ENCODE data around the gene GLIS1. TPM values are rescaled to one million over a fixed set of nuclear protein-coding genes. Genes with fewer than 3 reads are reported as not detected.

The GLIS1 gene
- total and polyA plus RNA-seq, 2 donors (not counting 3 experiments of a cell fraction or from before 2014, with no cell fraction given) = not detected

DNA sequence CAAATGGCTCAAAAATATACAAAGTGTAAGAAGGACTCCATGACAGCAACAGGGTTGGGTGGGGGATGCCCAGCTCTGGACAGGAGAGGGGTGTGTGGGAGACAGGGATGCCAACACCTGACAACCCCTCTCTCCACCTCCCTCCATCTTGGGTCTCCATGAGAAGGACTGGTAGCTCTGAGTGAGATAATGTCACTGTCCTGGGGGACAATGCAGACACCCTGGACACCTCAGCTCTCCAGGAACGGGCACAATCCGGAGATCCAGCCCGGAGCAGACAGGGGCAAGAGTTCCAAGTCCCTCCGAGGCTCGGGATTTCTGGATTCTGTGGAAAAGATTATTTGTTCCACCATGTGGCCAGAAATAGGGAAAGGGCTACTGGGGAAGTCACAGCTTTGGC lies 122.5 kb downstream of the GLIS1 start:
- no TSS peak for BruUV-seq (replicated peaks)
- Histone ChIP-seq H3K4me3 (replicated peaks in 1 of 3; ENCODE audit: insufficient read depth in 1 of 3, low read depth in 1 of 3, low read length in 3 of 3) (no peak overlapping the region), H3K4me2 (ENCODE audit: insufficient read depth, low read length) (no peak overlapping the region), H3K27me3 (ENCODE audit: control insufficient read depth in 2 of 2, insufficient read depth in 2 of 2, low read length in 2 of 2) (no peaks in the 10 kb centered on the region), H3K79me2 (ENCODE audit: control insufficient read depth, insufficient read depth, low read length) (no peaks in the 10 kb centered on the region), H2AFZ (ENCODE audit: low read depth, low read length) (no peak overlapping the region), H3K27ac (ENCODE audit: insufficient read depth, low read depth, low read length) (no peak overlapping the region), H3K36me3 (ENCODE audit: control insufficient read depth in 2 of 2, extremely low read depth in 1 of 2, insufficient read depth in 2 of 2, low read length in 2 of 2) (no peaks in the 10 kb centered on the region), H3K9me3 (replicated peaks; ENCODE audit: control insufficient read depth, insufficient read depth, low read length) (no peaks in the 10 kb centered on the region), H3K9me1 (replicated peaks; ENCODE audit: control insufficient read depth, extremely low read depth, insufficient read depth, low read length) (no peaks in the 10 kb centered on the region), H3K4me1 (ENCODE audit: control insufficient read depth, extremely low read depth, insufficient read depth, low read length) (no peaks in the 10 kb centered on the region), H4K20me1 (replicated peaks; ENCODE audit: control insufficient read depth, extremely low read depth, insufficient read depth, low read length) (no peaks in the 10 kb centered on the region), H3K9ac (replicated peaks; ENCODE audit: extremely low read depth, insufficient read depth, low read length) (no peak overlapping the region)
- CTCF ChIA-PET = interaction anchor here (1.1 kb wide), 1 partner anchor 13 kb away, joined by 3 read pairs; no protein-coding TSS in a partner anchor
- intact Hi-C loops (cut with micrococcal nuclease) (no loop called here), dilution Hi-C loops (cut with MboI; ENCODE audit: extremely low pct_ligation_motif_present, low sequenced_read_pairs) (no loop called here)
- DNase-seq (ENCODE audit: low read depth, low spot score) = no peak
- POLR2A ChIA-PET = no interaction called here
- no peak for TF ChIP-seq FOS (IDR thresholded peaks at IDR 0.05; ENCODE audit: borderline replicate concordance, insufficient read depth, low read length)
- no peak for FAIRE-seq

DNA sequence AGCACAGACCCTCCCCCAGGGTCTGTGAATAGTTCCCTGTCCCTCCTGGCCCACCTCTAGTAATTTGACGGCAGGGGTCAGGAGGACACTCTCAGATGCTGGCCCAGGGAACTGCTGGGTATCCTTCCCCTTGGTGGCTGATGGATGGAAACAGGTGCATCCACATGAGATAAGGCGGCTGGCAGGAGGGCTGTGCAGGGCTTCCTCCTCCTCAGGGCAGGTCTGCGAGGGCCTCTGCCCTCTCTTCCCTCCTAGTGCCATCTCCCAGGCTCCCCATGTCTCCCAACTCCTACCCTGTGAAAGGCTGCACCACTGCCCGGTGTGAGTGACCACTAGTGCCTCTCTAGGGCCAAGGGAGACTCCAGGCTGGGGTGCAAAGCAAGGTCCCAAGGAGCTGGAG lies 123.9 kb downstream of the GLIS1 start:
- no peaks in the 10 kb centered on the region for H3K9me1 ChIP-seq (replicated peaks; ENCODE audit: control insufficient read depth, extremely low read depth, insufficient read depth, low read length)
- no peaks in the 10 kb centered on the region for H3K27me3 ChIP-seq (ENCODE audit: control insufficient read depth in 2 of 2, insufficient read depth in 2 of 2, low read length in 2 of 2)
- H3K4me1 ChIP-seq (ENCODE audit: control insufficient read depth, extremely low read depth, insufficient read depth, low read length) = no peaks in the 10 kb centered on the region
- no peaks in the 10 kb centered on the region for H3K79me2 ChIP-seq (ENCODE audit: control insufficient read depth, insufficient read depth, low read length)
- H3K4me3 ChIP-seq (replicated peaks in 1 of 3; ENCODE audit: insufficient read depth in 1 of 3, low read depth in 1 of 3, low read length in 3 of 3) = no peak overlapping the region
- ChIA-PET POLR2A (no interaction called here), CTCF (no interaction called here)
- H3K9ac ChIP-seq (replicated peaks; ENCODE audit: extremely low read depth, insufficient read depth, low read length) = no peak overlapping the region
- H3K9me3 ChIP-seq (replicated peaks; ENCODE audit: control insufficient read depth, insufficient read depth, low read length) = no peaks in the 10 kb centered on the region
- H3K27ac ChIP-seq (ENCODE audit: insufficient read depth, low read depth, low read length) = no peak overlapping the region
- DNase-seq (ENCODE audit: low read depth, low spot score) (no peak), FAIRE-seq (no peak)
- H3K4me2 ChIP-seq (ENCODE audit: insufficient read depth, low read length) = no peak overlapping the region
- TF ChIP-seq POLR2A (IDR thresholded peaks at IDR 0.05; ENCODE audit: low read depth, low read length) (no peak), MYC (IDR thresholded peaks at IDR 0.05; ENCODE audit: low read depth, low read length) (no peak), POLR2AphosphoS5 (IDR thresholded peaks at IDR 0.05; ENCODE audit: insufficient read depth, low read depth, low read length) (no peak), JUN (IDR thresholded peaks at IDR 0.05; ENCODE audit: borderline replicate concordance, insufficient read depth, insufficient read length, low read depth) (no peak), EZH2 (IDR thresholded peaks at IDR 0.05; ENCODE audit: borderline replicate concordance, low read depth, low read length, severe bottlenecking) (no peak), GATA2 (IDR thresholded peaks at IDR 0.05; ENCODE audit: insufficient read depth, insufficient read length, low read depth, low read length) (no peak), MAX (IDR thresholded peaks at IDR 0.05; ENCODE audit: insufficient read depth, insufficient read length) (no peak), FOS (IDR thresholded peaks at IDR 0.05; ENCODE audit: borderline replicate concordance, insufficient read depth, low read length) (no peak)
- TF ChIP-seq, protein P1, sequence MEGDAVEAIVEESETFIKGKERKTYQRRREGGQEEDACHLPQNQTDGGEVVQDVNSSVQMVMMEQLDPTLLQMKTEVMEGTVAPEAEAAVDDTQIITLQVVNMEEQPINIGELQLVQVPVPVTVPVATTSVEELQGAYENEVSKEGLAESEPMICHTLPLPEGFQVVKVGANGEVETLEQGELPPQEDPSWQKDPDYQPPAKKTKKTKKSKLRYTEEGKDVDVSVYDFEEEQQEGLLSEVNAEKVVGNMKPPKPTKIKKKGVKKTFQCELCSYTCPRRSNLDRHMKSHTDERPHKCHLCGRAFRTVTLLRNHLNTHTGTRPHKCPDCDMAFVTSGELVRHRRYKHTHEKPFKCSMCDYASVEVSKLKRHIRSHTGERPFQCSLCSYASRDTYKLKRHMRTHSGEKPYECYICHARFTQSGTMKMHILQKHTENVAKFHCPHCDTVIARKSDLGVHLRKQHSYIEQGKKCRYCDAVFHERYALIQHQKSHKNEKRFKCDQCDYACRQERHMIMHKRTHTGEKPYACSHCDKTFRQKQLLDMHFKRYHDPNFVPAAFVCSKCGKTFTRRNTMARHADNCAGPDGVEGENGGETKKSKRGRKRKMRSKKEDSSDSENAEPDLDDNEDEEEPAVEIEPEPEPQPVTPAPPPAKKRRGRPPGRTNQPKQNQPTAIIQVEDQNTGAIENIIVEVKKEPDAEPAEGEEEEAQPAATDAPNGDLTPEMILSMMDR (IDR thresholded peaks at IDR 0.05; ENCODE audit: extremely low read depth in 1 of 2, insufficient read depth in 1 of 2, low read depth in 1 of 2, low read length in 2 of 2) = no peak
- dilution Hi-C loops (cut with MboI; ENCODE audit: extremely low pct_ligation_motif_present, low sequenced_read_pairs) = no loop called here
- H4K20me1 ChIP-seq (replicated peaks; ENCODE audit: control insufficient read depth, extremely low read depth, insufficient read depth, low read length) = no peaks in the 10 kb centered on the region
- no TSS peak for BruUV-seq (replicated peaks)
- no peaks in the 10 kb centered on the region for H3K36me3 ChIP-seq (ENCODE audit: control insufficient read depth in 2 of 2, extremely low read depth in 1 of 2, insufficient read depth in 2 of 2, low read length in 2 of 2)
- intact Hi-C loops (cut with micrococcal nuclease) = no loop called here
- no peak overlapping the region for H2AFZ ChIP-seq (ENCODE audit: low read depth, low read length)
